IMR-90 (cell line): ENCODE data around the gene ADRA1B. TPM values are rescaled to one million over a fixed set of nuclear protein-coding genes. Genes with fewer than 3 reads are reported as not detected.

Experiments used
- ATAC-seq: fragments of 200-7000 bp; cut with Tn5 transposase; 2 replicates; pipeline ENCODE4 v1.9.1; 2020; ENCODE audit warnings: low read depth, mild to moderate bottlenecking, moderate library complexity
- BruUV-seq: library from RNA; stranded (reverse); fragments of 400-500 nt; replicated peaks from 2 replicates; lab custom pipeline; 2021; lab: Mats Ljungman, UMichigan
- CTCF ChIA-PET: fragments of 300-600 bp; formaldehyde crosslinking; extraction: SDS; loops from one replicate; lab custom pipeline; 2021; ENCODE audit warnings: antibody characterized with exemption; lab: Yijun Ruan, JAX
- POLR2A ChIA-PET: fragments of 300-600 bp; sonication (Branson Sonifier 250); formaldehyde crosslinking; loops from one replicate; lab custom pipeline; 2022; ENCODE audit warnings: antibody characterized with exemption; ENCODE audit not compliant: unreplicated experiment; lab: Charles Lee
- DNase-seq: peaks from one replicate; pipeline ENCODE4 v3.0.0; 2013
- H2AFZ ChIP-seq: replicated peaks from 2 replicates; pipeline ENCODE3; 2013; ENCODE audit warnings: low read length, mild to moderate bottlenecking; ENCODE audit not compliant: poor library complexity
- H2AK5ac ChIP-seq: 2 replicates; pipeline ENCODE4 v1.6.1; 2013; ENCODE audit warnings: low read depth, low read length, inconsistent platforms
- H2AK9ac ChIP-seq: replicated peaks from 2 replicates; pipeline ENCODE3; 2013; ENCODE audit warnings: mild to moderate bottlenecking, low read depth, low read length, moderate library complexity; ENCODE audit not compliant: poor library complexity
- H2BK120ac ChIP-seq: 2 replicates; pipeline ENCODE4 v1.6.1; 2013; ENCODE audit warnings: low read depth, low read length, inconsistent platforms
- H2BK15ac ChIP-seq: 3 replicates; pipeline ENCODE4 v1.6.1; 2013; ENCODE audit warnings: low read depth, low read length, inconsistent platforms
- H2BK20ac ChIP-seq: 2 replicates; pipeline ENCODE4 v1.6.1; 2013; ENCODE audit warnings: low read depth, mild to moderate bottlenecking, inconsistent platforms, low read length, moderate library complexity
- H2BK5ac ChIP-seq: 2 replicates; pipeline ENCODE4 v1.6.1; 2013; ENCODE audit warnings: mild to moderate bottlenecking, low read depth, low read length, inconsistent platforms; ENCODE audit not compliant: poor library complexity, severe bottlenecking
- H3K14ac ChIP-seq: replicated peaks from 2 replicates; pipeline ENCODE4 v1.6.1; 2013; ENCODE audit warnings: low read depth, low read length, inconsistent platforms
- H3K18ac ChIP-seq: 2 replicates; pipeline ENCODE4 v1.6.1; 2013; ENCODE audit warnings: low read depth, low read length, control low read depth
- H3K23ac ChIP-seq: 2 replicates; pipeline ENCODE4 v1.6.1; 2013; ENCODE audit warnings: low read depth, low read length, inconsistent platforms
- H3K27ac ChIP-seq: 2 replicates; pipeline ENCODE4 v1.5.1; 2013; ENCODE audit warnings: mild to moderate bottlenecking, control low read depth, low read length; ENCODE audit not compliant: insufficient read depth
- H3K27me3 ChIP-seq: 2 replicates; pipeline ENCODE4 v1.6.1; 2013; ENCODE audit warnings: low read length; ENCODE audit not compliant: control insufficient read depth, insufficient read depth
- H3K36me3 ChIP-seq: 2 replicates; pipeline ENCODE4 v1.6.1; 2013; ENCODE audit warnings: low read length, mixed read lengths; ENCODE audit not compliant: control insufficient read depth, insufficient read depth
- H3K4ac ChIP-seq: 2 replicates; pipeline ENCODE4 v1.6.1; 2013; ENCODE audit warnings: low read depth, low read length, inconsistent platforms
- H3K4me1 ChIP-seq: 2 replicates; pipeline ENCODE4 v1.6.1; 2013; ENCODE audit warnings: low read length, mixed read lengths; ENCODE audit not compliant: control insufficient read depth, insufficient read depth
- H3K4me2 ChIP-seq: 2 replicates; pipeline ENCODE4 v1.6.1; 2013; ENCODE audit warnings: low read depth, mild to moderate bottlenecking, control low read depth, low read length, moderate library complexity
- H3K4me3 ChIP-seq: 2 replicates; pipeline ENCODE4 v1.5.1; 2013; ENCODE audit warnings: low read depth, mild to moderate bottlenecking, control low read depth, low read length, moderate library complexity; ENCODE audit not compliant: insufficient read depth
- H3K56ac ChIP-seq: 2 replicates; pipeline ENCODE4 v1.6.1; 2013; ENCODE audit warnings: low read length, inconsistent platforms; ENCODE audit not compliant: insufficient read depth; ENCODE audit errors: extremely low read depth
- H3K79me1 ChIP-seq, 2 experiments: 2 replicates each; pipeline ENCODE4 v1.6.1; 2013; ENCODE audit warnings: low read length in 2 of 2, inconsistent platforms in 1 of 2, low read depth in 1 of 2
- H3K9ac ChIP-seq: 2 replicates; pipeline ENCODE4 v1.6.1; 2013; ENCODE audit warnings: low read depth, low read length, control low read depth
- H3K9me1 ChIP-seq: 2 replicates; pipeline ENCODE4 v1.6.1; 2013; ENCODE audit warnings: low read length, inconsistent platforms; ENCODE audit not compliant: insufficient read depth
- H3K9me3 ChIP-seq: 2 replicates; pipeline ENCODE4 v1.6.1; 2013; ENCODE audit warnings: low read length; ENCODE audit not compliant: control insufficient read depth, insufficient read depth
- H4K20me1 ChIP-seq: 2 replicates; pipeline ENCODE4 v1.6.1; 2013; ENCODE audit warnings: low read length, inconsistent platforms; ENCODE audit not compliant: insufficient read depth
- H4K5ac ChIP-seq: 2 replicates; pipeline ENCODE4 v1.6.1; 2013; ENCODE audit warnings: mild to moderate bottlenecking, low read depth, low read length, control low read depth
- H4K8ac ChIP-seq, 2 experiments: 2 replicates each; pipeline ENCODE4 v1.6.1; 2013; ENCODE audit warnings: low read depth in 2 of 2, low read length in 2 of 2, control low read depth in 1 of 2, inconsistent platforms in 1 of 2
- H4K91ac ChIP-seq: 2 replicates; pipeline ENCODE4 v1.6.1; 2013; ENCODE audit warnings: low read depth, low read length, inconsistent platforms; ENCODE audit not compliant: insufficient read depth
- BHLHE40 ChIP-seq: fragments of 150-350 bp; IDR thresholded peaks from 2 replicates; pipeline ENCODE4 v1.6.1; 2016; ENCODE audit warnings: mild to moderate bottlenecking, low read depth, low read length
- CEBPB ChIP-seq: IDR thresholded peaks from 2 replicates; pipeline ENCODE4 v1.6.1; 2012; ENCODE audit warnings: low read depth, low read length, improper control_type of control experiment
- CHD1 ChIP-seq: IDR thresholded peaks from 2 replicates; pipeline ENCODE4 v1.6.1; 2012; ENCODE audit warnings: low read depth, low read length, improper control_type of control experiment
- ELK1 ChIP-seq: fragments of 150-350 bp; IDR thresholded peaks from 2 replicates; pipeline ENCODE4 v1.6.1; 2016; ENCODE audit warnings: low read depth, mild to moderate bottlenecking, low read length, moderate library complexity, borderline replicate concordance
- FOS ChIP-seq: fragments of 150-350 bp; IDR thresholded peaks from 2 replicates; pipeline ENCODE4 v1.6.1; 2016; ENCODE audit warnings: low read depth, low read length
- MAFK ChIP-seq: IDR thresholded peaks from 2 replicates; pipeline ENCODE4 v1.6.1; 2012; ENCODE audit warnings: low read depth, low read length, improper control_type of control experiment
- MAZ ChIP-seq: IDR thresholded peaks from 2 replicates; pipeline ENCODE4 v1.6.1; 2012; ENCODE audit warnings: low read depth, mild to moderate bottlenecking, low read length, improper control_type of control experiment, moderate library complexity, borderline replicate concordance
- MXI1 ChIP-seq: IDR thresholded peaks from 2 replicates; pipeline ENCODE4 v1.6.1; 2012; ENCODE audit warnings: low read depth, mild to moderate bottlenecking, low read length, moderate library complexity, borderline replicate concordance
- NFE2L2 ChIP-seq: fragments of 150-350 bp; IDR thresholded peaks from 2 replicates; pipeline ENCODE4 v1.6.1; 2016; ENCODE audit warnings: low read depth, mild to moderate bottlenecking, low read length
- POLR2A ChIP-seq: IDR thresholded peaks from 2 replicates; pipeline ENCODE4 v1.6.1; 2012; ENCODE audit warnings: mild to moderate bottlenecking, low read depth, low read length
- RAD21 ChIP-seq: IDR thresholded peaks from 2 replicates; pipeline ENCODE4 v1.6.1; 2012; ENCODE audit warnings: low read length, improper control_type of control experiment
- RCOR1 ChIP-seq: IDR thresholded peaks from 2 replicates; pipeline ENCODE4 v1.6.1; 2012; ENCODE audit warnings: mild to moderate bottlenecking, low read length, improper control_type of control experiment; ENCODE audit not compliant: insufficient replicate concordance
- RFX5 ChIP-seq: IDR thresholded peaks from 2 replicates; pipeline ENCODE4 v1.8.0; 2012; ENCODE audit warnings: low read depth, mild to moderate bottlenecking, low read length, moderate library complexity
- SMC3 ChIP-seq: fragments of 150-350 bp; IDR thresholded peaks from 2 replicates; pipeline ENCODE4 v1.6.1; 2016; ENCODE audit warnings: low read depth, mild to moderate bottlenecking, antibody characterized with exemption, low read length, moderate library complexity
- USF2 ChIP-seq: fragments of 150-350 bp; IDR thresholded peaks from 2 replicates; pipeline ENCODE4 v1.6.1; 2017; ENCODE audit warnings: mild to moderate bottlenecking, antibody characterized with exemption, low read length, low read depth
- WGBS, 2 experiments: methylation state at CpG; one replicate each; pipeline versions ENCODE4 v1.1.5 to v1.1.7; 2013; ENCODE audit warnings: missing lambda C conversion rate in 2 of 2; ENCODE audit not compliant: insufficient read length in 1 of 2; ENCODE audit errors: extremely low coverage in 2 of 2; 5-methylcytosine and 5-hydroxymethylcytosine counted together
- dilution Hi-C: fragments of 300-500 bp; cut with HindIII; formaldehyde crosslinking; loops from one replicate; pipeline ENCODE4 v1.14.3; 2018; ENCODE audit warnings: low sequenced_read_pairs; ENCODE audit not compliant: unreplicated experiment
- in situ Hi-C: fragments of 300-500 bp; cut with MboI; formaldehyde crosslinking; loops from 3 replicates; pipeline ENCODE4 v1.14.3; 2019; ENCODE audit warnings: low sequenced_read_pairs, inconsistent platforms, mixed read lengths
- intact Hi-C: fragments of 100-400 bp; cut with micrococcal nuclease; formaldehyde crosslinking; loops from 2 replicates; pipeline ENCODE4 v1.10.0; 2022
- polyA plus RNA-seq, 3 experiments: library from polyadenylated mRNA; depleted of rRNA; stranded (reverse); fragments of >200 nt; gene quantifications; 2 replicates each; pipeline ENCODE4 v1.2.3, GENCODE V29; 2012; ENCODE audit warnings: low replicate concordance in 1 of 3
- total RNA-seq: library from RNA; depleted of rRNA; stranded (reverse); fragments of >200 nt; gene quantifications from 2 replicates; pipeline ENCODE4 v1.2.3, GENCODE V29; 2012
- TF ChIP-seq, protein P1 (sequence below): conservative IDR thresholded peaks from 2 replicates; pipeline ENCODE4 v1.5.1; 2012; ENCODE audit warnings: mild to moderate bottlenecking, low read depth, low read length, improper control_type of control experiment

Gene ADRA1B
- total and polyA plus RNA-seq, 2 of the 4 experiments (the other 2 are of a cell fraction), result 0.18 to 1.5 TPM

- no peaks in the 10 kb centered on the region; the same call in 1 of the 2 replicates for H3K27me3 ChIP-seq
- H3K18ac ChIP-seq, result no peak overlapping the region
- in situ Hi-C loops, result no loop called here
- no peaks in the 10 kb centered on the region for H4K20me1 ChIP-seq
- ChIA-PET CTCF (interaction anchor here (0.7 to 1.0 kb wide), 3 partner anchors 12 to 42 kb away, joined by 3 read pairs; no protein-coding TSS in a partner anchor), POLR2A (no interaction called here)
- H3K9me3 ChIP-seq, result no peaks in the 10 kb centered on the region
- H3K23ac ChIP-seq, result no peak overlapping the region
- H3K4ac ChIP-seq, result no peak overlapping the region
- no peak overlapping the region for H4K8ac ChIP-seq
- no peak overlapping the region for H2AK5ac ChIP-seq
- no peak overlapping the region for H3K4me3 ChIP-seq
- no peak overlapping the region for H3K56ac ChIP-seq
- dilution Hi-C loops, result no loop called here
- no peak overlapping the region for H3K9ac ChIP-seq
- ATAC-seq, result no peak
- H2BK5ac ChIP-seq, result no peak overlapping the region
- no peak overlapping the region for H3K27ac ChIP-seq
- no TSS peak for BruUV-seq
- H3K36me3 ChIP-seq, result no peaks in the 10 kb centered on the region
- H3K79me1 ChIP-seq, result no peaks in the 10 kb centered on the region
- H2AFZ ChIP-seq, result no peak overlapping the region
- H3K14ac ChIP-seq, result no peak overlapping the region
- no peak overlapping the region for H4K5ac ChIP-seq
- H4K91ac ChIP-seq, result no peak overlapping the region
- no peak overlapping the region for H3K4me2 ChIP-seq
- H2BK20ac ChIP-seq, result no peak overlapping the region
- no peak overlapping the region for H2BK120ac ChIP-seq
- H2BK15ac ChIP-seq, result no peak overlapping the region
- H3K4me1 ChIP-seq, result no peaks in the 10 kb centered on the region
- peak; percentile 15 for DNase-seq
- no peak overlapping the region for H2AK9ac ChIP-seq
- no peaks in the 10 kb centered on the region; the same call in 1 of the 2 replicates for H3K9me1 ChIP-seq
- 83% methylated on average over 1 of the region's 6 CpGs; no CpG with 5 or more reads in 1 of the 2 experiments for WGBS, 2 experiments
- intact Hi-C loops, result no loop called here
- TF ChIP-seq CHD1 (no peak), FOS (no peak), MAFK (no peak), RCOR1 (no peak), NFE2L2 (no peak), SMC3 (no peak), POLR2A (no peak), CEBPB (no peak), BHLHE40 (no peak), MXI1 (no peak), MAZ (no peak), RFX5 (no peak), USF2 (no peak), RAD21 (no peak), ELK1 (no peak)
- TF ChIP-seq, protein P1, sequence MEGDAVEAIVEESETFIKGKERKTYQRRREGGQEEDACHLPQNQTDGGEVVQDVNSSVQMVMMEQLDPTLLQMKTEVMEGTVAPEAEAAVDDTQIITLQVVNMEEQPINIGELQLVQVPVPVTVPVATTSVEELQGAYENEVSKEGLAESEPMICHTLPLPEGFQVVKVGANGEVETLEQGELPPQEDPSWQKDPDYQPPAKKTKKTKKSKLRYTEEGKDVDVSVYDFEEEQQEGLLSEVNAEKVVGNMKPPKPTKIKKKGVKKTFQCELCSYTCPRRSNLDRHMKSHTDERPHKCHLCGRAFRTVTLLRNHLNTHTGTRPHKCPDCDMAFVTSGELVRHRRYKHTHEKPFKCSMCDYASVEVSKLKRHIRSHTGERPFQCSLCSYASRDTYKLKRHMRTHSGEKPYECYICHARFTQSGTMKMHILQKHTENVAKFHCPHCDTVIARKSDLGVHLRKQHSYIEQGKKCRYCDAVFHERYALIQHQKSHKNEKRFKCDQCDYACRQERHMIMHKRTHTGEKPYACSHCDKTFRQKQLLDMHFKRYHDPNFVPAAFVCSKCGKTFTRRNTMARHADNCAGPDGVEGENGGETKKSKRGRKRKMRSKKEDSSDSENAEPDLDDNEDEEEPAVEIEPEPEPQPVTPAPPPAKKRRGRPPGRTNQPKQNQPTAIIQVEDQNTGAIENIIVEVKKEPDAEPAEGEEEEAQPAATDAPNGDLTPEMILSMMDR, result no peak
These were observed 20.5 kb downstream of the ADRA1B start for GRCh38 chr5:159936686-159937329.
